H1 (cell line): ENCODE measurements around the gene PTK6. TPM values are rescaled to one million over a fixed set of nuclear protein-coding genes. Genes with fewer than 3 reads are reported as not detected.

Experiments
- CHD7 ChIP-seq: fragments of 300-600 bp; sonication (generic); IDR thresholded peaks from 2 replicates; pipeline ENCODE4 v1.7.1; 2012; ENCODE audit warnings: low read length, moderate library complexity, mild to moderate bottlenecking, inconsistent platforms; ENCODE audit not compliant: insufficient replicate concordance
- MAFK ChIP-seq: IDR thresholded peaks from 2 replicates; pipeline ENCODE4 v1.6.1; 2012; ENCODE audit warnings: low read depth, mild to moderate bottlenecking, improper control_type of control experiment, low read length
- SP1 ChIP-seq: IDR thresholded peaks from 2 replicates; pipeline ENCODE4 v1.6.1; 2011; ENCODE audit warnings: low read depth, low read length
- polyA plus RNA-seq, 7 experiments: library from polyadenylated mRNA; depleted of rRNA in 3 of 7; stranded (reverse) in 5 of 7; unstranded in 2 of 7; fragments of >200 nt in 5 of 7; fragments of 200-250 nt in 2 of 7; gene quantifications; 1 replicate in 5 of 7; 2 replicates in 1 of 7; 4 replicates in 1 of 7; pipeline versions ENCODE4 v1.2.1 to v1.2.3, GENCODE V29; 2011 to 2013; ENCODE audit warnings: missing spikeins in 2 of 7, mixed read lengths in 2 of 7
- total RNA-seq: library from RNA; stranded (reverse); fragmentation: NEBNext Ultra II Directional; extraction: Animal tissue kit (Norgen Biotek cat#: 25700); gene quantifications from 2 replicates; pipeline ENCODE4 v1.2.1, GENCODE V29; 2021

Gene PTK6
- total and polyA plus RNA-seq, 2 of the 8 experiments (the other 6 are each of a cell fraction or from before 2014, with no cell fraction given) = 0.12 to 0.19 TPM

DNA sequence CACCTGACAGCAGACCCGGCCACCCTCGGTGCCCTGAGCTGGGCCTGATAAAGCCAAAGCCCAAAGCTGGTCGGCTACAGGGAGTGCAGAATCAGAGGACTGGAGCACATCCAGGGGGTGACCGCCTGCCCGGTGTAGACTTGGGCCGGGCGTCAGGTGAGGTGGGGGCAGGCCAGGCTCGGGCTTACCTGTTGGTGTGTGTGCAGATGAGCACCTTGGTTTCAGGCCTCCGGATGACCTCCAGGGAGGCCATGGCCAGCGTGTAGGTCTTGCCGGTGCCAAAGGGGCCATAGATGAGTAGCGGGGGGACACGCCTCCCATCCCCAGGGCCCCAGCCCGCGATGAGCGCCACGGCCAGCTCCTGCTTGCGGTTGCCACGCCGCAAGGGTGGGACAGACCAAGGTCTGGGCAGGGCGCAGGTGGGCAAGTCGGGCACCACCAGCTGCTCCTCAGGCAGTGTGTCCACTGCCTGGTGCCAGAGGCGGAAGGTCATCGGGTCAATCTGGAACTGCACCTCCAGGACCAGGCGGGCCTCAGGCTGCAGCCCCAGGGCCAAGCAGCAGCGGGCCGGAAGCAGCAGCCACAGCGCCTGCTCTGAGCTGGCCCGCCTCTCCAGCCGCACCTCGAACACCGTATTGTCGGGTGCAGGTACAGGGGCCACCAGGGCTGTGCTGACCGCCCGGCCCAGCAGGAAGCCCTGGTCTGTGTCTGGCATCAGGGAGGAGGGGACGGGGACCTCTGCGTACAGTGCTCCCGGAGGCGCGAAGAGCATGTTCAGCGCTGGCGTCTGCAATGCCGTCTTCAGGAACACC, 31.2 kb upstream of the PTK6 start (continued):
- no peak for TF ChIP-seq CHD7
- TF ChIP-seq MAFK = no peak
- TF ChIP-seq SP1 = no peak
